Ovary (tissue), 9 donors: ENCODE measurements around the gene CAMTA1. TPM values are rescaled to one million over a fixed set of nuclear protein-coding genes. Genes with fewer than 3 reads are reported as not detected.
"Not testable (repeated sequence)": the region's sequence is repeated elsewhere in the genome, so short reads cannot be mapped to it uniquely, and the experiment has no call there.

Source experiments
- DNase-seq, 5 donors: peaks; one replicate each; pipeline ENCODE4 v3.0.0-alpha.2; 2019 to 2020
- H3K27ac ChIP-seq, 2 donors: fragments of 200-600 bp; one replicate each; pipeline versions ENCODE4 v1.5.1 to v1.8.0; 2019 to 2022
- H3K27me3 ChIP-seq: fragments of 200-600 bp; one replicate; pipeline ENCODE4 v1.8.0; 2022
- H3K36me3 ChIP-seq: fragments of 200-600 bp; sonication (generic); one replicate; pipeline ENCODE4 v1.5.1; 2019
- H3K4me1 ChIP-seq: one replicate; pipeline ENCODE4 v1.8.1; 2013; ENCODE audit warnings: mild to moderate bottlenecking, moderate library complexity; ENCODE audit not compliant: insufficient read depth
- H3K4me3 ChIP-seq: fragments of 200-600 bp; sonication (generic); one replicate; pipeline ENCODE4 v1.5.1; 2017
- H3K9me3 ChIP-seq, 2 donors: fragments of 200-600 bp in 1 of 2; sonication (generic) in 1 of 2; one replicate each; pipeline versions ENCODE4 v1.5.1 to v1.8.1; 2013 to 2019; ENCODE audit warnings: mild to moderate bottlenecking in 1 of 2, moderate library complexity in 1 of 2
- EP300 ChIP-seq: sonication (generic); formaldehyde crosslinking; IDR thresholded peaks from one replicate; pipeline ENCODE4 v1.6.1; 2017; ENCODE audit warnings: antibody characterized with exemption
- POLR2A ChIP-seq: fragments of 450-650 bp; IDR thresholded peaks from one replicate; pipeline ENCODE4 v1.6.1; 2017; ENCODE audit warnings: antibody characterized with exemption, mild to moderate bottlenecking, moderate library complexity
- WGBS, 3 donors: extraction: QIAGEN DNeasy Blood & Tissue Kit in 1 of 3; methylation state at CpG; one replicate each; pipeline versions ENCODE4 v1.1.5 to v1.1.7; 2013 to 2017; 5-methylcytosine and 5-hydroxymethylcytosine counted together
- intact Hi-C, 4 donors: fragments of 100-400 bp; cut with DNase I; formaldehyde crosslinking; loops; one replicate each; pipeline versions ENCODE4 v1.11.0 to v1.15.1; 2022 to 2023
- polyA plus RNA-seq, 2 donors: library from polyadenylated mRNA; stranded (reverse); fragments of 200-250 nt in 1 of 2; fragments of 350-450 nt in 1 of 2; fragmentation: Illumina TruSeq in 1 of 2; extraction: RNeasy Lipid Tissue Mini Kit (QIAGEN cat#74804) in 1 of 2; gene quantifications; one replicate each; pipeline ENCODE4 v1.2.3, GENCODE V29; 2013 to 2014
- total RNA-seq, 7 donors: library from RNA; depleted of rRNA in 2 of 7; stranded (reverse); fragments of >200 nt in 2 of 7; fragmentation: NEBNext Ultra II Directional in 3 of 7; extraction: Animal tissue kit (Norgen Biotek cat#: 25700) in 3 of 7; gene quantifications; one replicate each; pipeline versions ENCODE4 v1.1.0 to v1.2.4, GENCODE V29; 2016 to 2023
- TF ChIP-seq, protein P1 (sequence below), 3 donors: fragments of 450-650 bp in 2 of 3; fragments of 200-600 bp in 1 of 3; IDR thresholded peaks; one replicate each; pipeline versions ENCODE4 v1.5.1 to v1.8.0; 2016 to 2022; ENCODE audit warnings: antibody characterized with exemption in 3 of 3, mild to moderate bottlenecking in 1 of 3
- donor health status: DM: no; HTN: no; CAD: no; lungs with moderate emphysema.
- donor health status: DM: no; HTN: no; CAD: no.
- donor health status: Bipolar disorder and iron deficiency.
- donor health status: DM: yes; HTN: yes; CAD: no.
- donor health status: DM: no; HTN: no; CAD: no.
- donor health status: DM: yes; HTN: yes; CAD: no.

CAMTA1 gene
- total and polyA plus RNA-seq, 9 donors = 51.1 to 150 (median 67.4) TPM

DNA sequence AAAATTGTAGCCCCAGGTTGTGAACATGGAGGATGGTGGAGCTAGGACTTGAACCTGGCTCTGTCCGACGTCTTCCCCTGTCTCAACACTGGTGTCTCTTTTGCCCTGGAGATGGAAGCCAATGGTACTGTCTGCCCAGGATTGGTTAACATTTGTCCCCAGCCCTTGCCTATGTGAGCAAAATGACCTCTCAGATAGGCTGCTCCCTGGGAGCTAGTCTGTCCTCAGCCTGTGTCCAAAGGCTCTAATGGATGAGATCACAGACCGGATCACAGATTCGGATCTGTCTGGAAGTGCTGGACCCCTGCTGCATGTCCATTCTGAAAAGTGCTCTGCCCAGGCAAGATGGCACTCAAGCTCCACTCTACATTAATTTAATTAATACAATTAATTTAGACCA is 591.4 kb downstream of the CAMTA1 start:
- 93 to 97% (median 94%) methylated on average over 4 of the region's 4 CpGs for WGBS, 3 donors

DNA sequence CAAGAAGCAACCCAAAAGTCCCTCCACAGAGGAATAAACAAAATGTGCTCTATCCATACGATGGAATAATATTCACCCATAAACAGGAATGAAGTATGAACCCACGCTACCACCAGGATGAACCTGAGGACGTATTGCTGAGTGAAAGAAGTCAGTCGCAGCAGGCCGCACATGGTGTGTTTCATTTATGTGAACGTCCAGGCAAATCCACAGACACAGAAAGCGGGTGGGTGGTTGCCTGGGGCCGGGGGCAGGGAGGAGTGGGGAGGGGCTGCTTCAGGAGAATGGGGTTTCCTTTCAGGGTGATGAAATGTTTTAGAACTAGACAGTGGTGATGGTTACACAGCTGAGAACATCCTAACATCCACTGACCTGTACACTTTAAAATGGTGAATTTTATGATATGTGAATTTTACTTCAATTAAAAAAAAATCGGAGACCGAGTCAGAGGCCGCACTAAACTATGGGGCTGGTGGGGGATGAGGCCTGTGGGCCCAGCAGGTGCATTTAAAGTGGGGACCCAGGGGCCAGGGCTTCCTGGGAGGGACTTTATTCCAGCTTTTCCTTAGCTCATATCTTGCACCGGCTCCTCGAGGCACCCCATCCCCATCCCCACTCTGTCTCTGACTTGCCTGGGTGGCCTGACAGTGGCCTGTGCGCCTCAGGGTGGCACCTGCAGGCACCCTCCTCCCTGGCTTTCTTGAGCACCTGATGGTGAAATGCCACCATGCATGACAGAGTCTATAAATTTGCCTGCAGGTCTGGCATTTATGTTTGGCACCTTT is 593.3 kb downstream of the CAMTA1 start:
- Histone ChIP-seq H3K4me1 (peaks cover 4% of the 10 kb centered on the region), H3K27me3 (no peaks in the 10 kb centered on the region), H3K4me3 (no peak overlapping the region), H3K27ac (no peak overlapping the region), H3K9me3 (no peaks in the 10 kb centered on the region), H3K36me3 (no peaks in the 10 kb centered on the region)
- no peak for DNase-seq
- WGBS, 3 donors = 92 to 95% (median 93%) methylated on average over 14 of the region's 14 CpGs
- intact Hi-C loops = no loop called here
- TF ChIP-seq POLR2A (no peak), EP300 (no peak)
- TF ChIP-seq, protein P1, sequence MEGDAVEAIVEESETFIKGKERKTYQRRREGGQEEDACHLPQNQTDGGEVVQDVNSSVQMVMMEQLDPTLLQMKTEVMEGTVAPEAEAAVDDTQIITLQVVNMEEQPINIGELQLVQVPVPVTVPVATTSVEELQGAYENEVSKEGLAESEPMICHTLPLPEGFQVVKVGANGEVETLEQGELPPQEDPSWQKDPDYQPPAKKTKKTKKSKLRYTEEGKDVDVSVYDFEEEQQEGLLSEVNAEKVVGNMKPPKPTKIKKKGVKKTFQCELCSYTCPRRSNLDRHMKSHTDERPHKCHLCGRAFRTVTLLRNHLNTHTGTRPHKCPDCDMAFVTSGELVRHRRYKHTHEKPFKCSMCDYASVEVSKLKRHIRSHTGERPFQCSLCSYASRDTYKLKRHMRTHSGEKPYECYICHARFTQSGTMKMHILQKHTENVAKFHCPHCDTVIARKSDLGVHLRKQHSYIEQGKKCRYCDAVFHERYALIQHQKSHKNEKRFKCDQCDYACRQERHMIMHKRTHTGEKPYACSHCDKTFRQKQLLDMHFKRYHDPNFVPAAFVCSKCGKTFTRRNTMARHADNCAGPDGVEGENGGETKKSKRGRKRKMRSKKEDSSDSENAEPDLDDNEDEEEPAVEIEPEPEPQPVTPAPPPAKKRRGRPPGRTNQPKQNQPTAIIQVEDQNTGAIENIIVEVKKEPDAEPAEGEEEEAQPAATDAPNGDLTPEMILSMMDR (IDR thresholded peaks at IDR 0.05) = no peak

More for the DNA sequence above, 591.4 kb downstream of the CAMTA1 start:
- Histone ChIP-seq H3K4me3 (no peak overlapping the region), H3K36me3 (no peaks in the 10 kb centered on the region), H3K4me1 (peaks cover 4% of the 10 kb centered on the region), H3K9me3 (no peaks in the 10 kb centered on the region), H3K27ac (no peak overlapping the region), H3K27me3 (no peaks in the 10 kb centered on the region)
- intact Hi-C loops = no loop called here
- TF ChIP-seq POLR2A (no peak), EP300 (no peak)
- TF ChIP-seq, protein P1 (IDR thresholded peaks at IDR 0.05) = no peak
- DNase-seq = no peak

DNA sequence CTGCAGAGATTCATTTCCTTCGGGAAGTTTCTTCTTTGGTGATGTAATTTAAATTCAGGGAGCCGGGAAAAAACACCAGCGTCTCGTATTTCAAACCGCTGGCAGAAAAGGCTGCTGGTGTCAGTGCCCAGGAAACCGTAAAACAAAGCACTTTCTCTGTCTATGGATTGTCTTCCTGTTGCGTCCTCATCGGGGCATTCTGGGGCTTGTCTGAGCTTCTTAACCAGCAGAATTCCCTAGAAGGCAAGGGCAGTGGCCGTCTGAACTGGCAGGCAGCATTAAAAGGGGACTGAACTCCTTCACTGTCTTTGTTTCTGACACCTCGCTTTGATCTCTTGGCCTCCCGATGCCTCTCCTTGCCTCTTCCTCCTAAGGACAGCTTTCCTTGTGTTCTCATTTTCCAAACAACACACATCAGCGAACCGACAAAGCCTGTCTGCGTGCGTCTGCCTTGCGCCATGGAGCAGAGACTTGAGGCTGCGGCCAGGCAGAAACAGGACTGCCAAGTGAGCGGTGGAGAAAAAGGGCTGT is 594.3 kb downstream of the CAMTA1 start:
- Histone ChIP-seq H3K27me3 (no peaks in the 10 kb centered on the region), H3K9me3 (no peaks in the 10 kb centered on the region), H3K4me3 (no peak overlapping the region), H3K36me3 (no peaks in the 10 kb centered on the region), H3K4me1 (peaks cover 1% of the 10 kb centered on the region), H3K27ac (no peak overlapping the region)
- DNase-seq = no peak
- intact Hi-C loops = no loop called here
- 18 to 26% (median 20%) methylated on average over 18 of the region's 18 CpGs for WGBS, 3 donors
- TF ChIP-seq POLR2A (no peak), EP300 (no peak)
- TF ChIP-seq, protein P1 (IDR thresholded peaks at IDR 0.05) = no peak

DNA sequence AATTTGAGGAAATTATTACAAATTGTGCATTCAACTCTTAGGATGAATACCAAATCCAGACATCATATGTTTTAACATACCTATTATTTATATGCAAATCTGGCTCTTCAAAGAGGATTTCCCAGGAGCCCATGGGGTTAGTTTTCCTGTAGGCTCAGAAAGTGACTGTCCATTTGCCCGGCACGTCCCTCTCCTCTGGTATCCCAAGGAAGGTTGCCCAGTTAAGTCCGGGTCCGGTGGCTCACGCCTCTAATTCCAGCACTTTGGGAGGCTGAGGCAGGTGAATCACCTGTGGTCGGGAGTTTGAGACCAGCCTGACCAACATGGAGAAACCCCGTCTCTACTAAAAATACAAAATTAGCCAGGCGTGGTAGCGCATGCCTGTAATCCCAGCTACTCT is 594.8 kb downstream of the CAMTA1 start:
- H3K27me3 ChIP-seq, DNase-seq, H3K36me3 ChIP-seq, H3K4me1 ChIP-seq, intact Hi-C loops, H3K27ac ChIP-seq, H3K4me3 ChIP-seq, H3K9me3 ChIP-seq: not testable (repeated sequence)
- WGBS, 3 donors = 95 to 96% (median 96%) methylated on average over 9 of the region's 9 CpGs

DNA sequence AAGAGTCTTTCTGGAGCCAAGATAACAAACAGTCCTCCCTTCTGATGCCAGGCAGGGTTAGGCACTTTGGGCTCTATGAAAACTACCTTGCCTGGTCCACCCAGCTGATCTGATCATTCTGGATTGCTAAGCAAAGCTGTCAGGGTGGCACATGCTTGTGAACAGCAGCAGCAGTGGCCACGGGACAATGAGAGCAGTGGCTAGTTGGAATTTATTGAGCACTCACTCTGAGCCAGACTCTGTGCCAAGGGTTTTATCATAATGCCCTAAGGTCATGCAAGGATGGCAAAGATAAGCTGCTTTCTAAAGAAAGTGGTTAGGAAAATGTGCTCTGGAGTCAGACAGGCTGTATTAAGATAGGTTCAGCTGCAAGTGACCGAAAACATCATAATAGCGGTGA is 595.5 kb downstream of the CAMTA1 start:
- Histone ChIP-seq H3K27me3 (no peaks in the 10 kb centered on the region), H3K36me3 (no peaks in the 10 kb centered on the region), H3K4me1 (peaks cover 1% of the 10 kb centered on the region), H3K27ac (no peak overlapping the region), H3K9me3 (no peaks in the 10 kb centered on the region), H3K4me3 (no peak overlapping the region)
- no peak for DNase-seq
- intact Hi-C loops = no loop called here
- WGBS, 3 donors = 91 to 92% (median 92%) methylated on average over 3 of the region's 3 CpGs
- TF ChIP-seq, protein P1 (IDR thresholded peaks at IDR 0.05) = no peak
- TF ChIP-seq EP300 (no peak), POLR2A (no peak)

DNA sequence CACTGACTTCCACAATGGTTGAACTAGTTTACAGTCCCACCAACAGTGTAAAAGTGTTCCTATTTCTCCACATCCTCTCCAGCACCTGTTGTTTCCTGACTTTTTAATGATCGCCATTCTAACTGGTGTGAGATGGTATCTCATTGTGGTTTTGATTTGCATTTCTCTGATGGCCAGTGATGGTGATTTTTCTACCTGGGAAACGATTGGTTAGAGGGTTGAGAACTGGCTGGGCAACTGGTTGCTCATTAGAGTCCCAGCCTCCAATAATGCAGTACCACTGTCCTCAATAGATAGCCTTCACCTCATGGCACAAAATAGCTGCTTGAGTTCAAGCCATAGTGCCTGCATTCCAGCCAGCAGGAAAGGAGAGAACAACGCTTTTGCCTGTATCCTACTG is 596.5 kb downstream of the CAMTA1 start:
- DNase-seq, intact Hi-C loops: not testable (repeated sequence)

More for the DNA sequence above, 596.5 kb downstream of the CAMTA1 start:
- H3K4me1 ChIP-seq, H3K36me3 ChIP-seq, H3K4me3 ChIP-seq, H3K27me3 ChIP-seq, H3K9me3 ChIP-seq, H3K27ac ChIP-seq: not testable (repeated sequence)
- WGBS, 3 donors = 55 to 61% (median 57%) methylated on average over 3 of the region's 3 CpGs
